Measurements from ENCODE around the gene KRTAP5-9. TPM values are rescaled to one million over a fixed set of nuclear protein-coding genes. Genes with fewer than 3 reads are reported as not detected.

KRTAP5-9 gene
- total and polyA plus RNA-seq, 2 of the 8 experiments (the other 6 are each of a cell fraction or from before 2014, with no cell fraction given) = 0.11 TPM; not detected in 1

GRCh38 chr11:71502026-71502425, 46.2 kb upstream of the KRTAP5-9 start:
- Histone ChIP-seq H3K4me2 (ENCODE audit: insufficient read depth in 1 of 2, low read depth in 2 of 2, low read length in 2 of 2) (no peak overlapping the region), H3K27ac (ENCODE audit: low read depth, low read length) (no peak overlapping the region), H2BK12ac (ENCODE audit: low read depth, low read length) (no peak overlapping the region), H3K79me1 (ENCODE audit: low read depth, low read length) (no peaks in the 10 kb centered on the region), H2BK120ac (replicated peaks; ENCODE audit: low read depth, low read length) (no peak overlapping the region), H3K79me2 (ENCODE audit: control insufficient read depth in 1 of 2, insufficient read depth in 2 of 2, low read length in 2 of 2) (no peaks in the 10 kb centered on the region), H4K20me1 (replicated peaks in 1 of 2; ENCODE audit: control insufficient read depth in 1 of 2, insufficient read depth in 2 of 2, low read length in 2 of 2) (peaks cover 0 to 1% of the 10 kb centered on the region in 2 experiments), H3K56ac (replicated peaks; ENCODE audit: insufficient read length, low read depth, low read length) (no peak overlapping the region), H3K9me3 (ENCODE audit: insufficient read depth in 2 of 2, low read depth in 1 of 2, low read length in 1 of 2) (peaks cover 0 to 3% of the 10 kb centered on the region in 2 experiments; a peak in 1 of 4 replicates), H3K23ac (ENCODE audit: insufficient read length) (no peak overlapping the region), H3K36me3 (ENCODE audit: control insufficient read depth in 2 of 4, insufficient read depth in 4 of 4, low read length in 3 of 4) (peaks cover 3 to 16% (median 6%) of the 10 kb centered on the region in 4 experiments; a peak in 5 of 8 replicates), H4K8ac (ENCODE audit: extremely low read depth, insufficient read depth, low read length) (no peak overlapping the region), H3K4me1 (replicated peaks in 1 of 4; ENCODE audit: control insufficient read depth in 3 of 4, insufficient read depth in 4 of 4, low read length in 3 of 4) (peaks cover 0 to 8% (median 5%) of the 10 kb centered on the region in 4 experiments; a peak in 5 of 7 replicates), H2AFZ (ENCODE audit: low read length) (no peak overlapping the region), H3K9ac (replicated peaks in 1 of 4; ENCODE audit: extremely low read depth in 1 of 4, low read depth in 3 of 4, low read length in 3 of 4) (no peak overlapping the region), H3K18ac (ENCODE audit: extremely low read depth, low read length) (no peak overlapping the region), H2BK15ac (ENCODE audit: low read length) (no peak overlapping the region), H2BK20ac (ENCODE audit: low read length) (no peak overlapping the region), H3K4ac (replicated peaks; ENCODE audit: insufficient read length, low read depth, low read length) (no peak overlapping the region), H4K5ac (ENCODE audit: insufficient read length, low read depth, low read length) (no peak overlapping the region), H3K27me3 (replicated peaks in 1 of 4; ENCODE audit: control insufficient read depth in 3 of 4, extremely low read depth in 1 of 4, insufficient read depth in 3 of 4, low read length in 3 of 4) (no peaks in the 10 kb centered on the region), H4K91ac (replicated peaks; ENCODE audit: insufficient read length, low read length) (no peak overlapping the region), H2BK5ac (ENCODE audit: low read depth, low read length) (no peak overlapping the region), H2AK5ac (ENCODE audit: low read depth, low read length) (no peak overlapping the region), H3K23me2 (ENCODE audit: low read depth, low read length) (no peaks in the 10 kb centered on the region), H3K4me3 (ENCODE audit: extremely low read depth in 1 of 4, insufficient read depth in 2 of 4, low read depth in 3 of 4, low read length in 4 of 4) (no peak overlapping the region), H3K14ac (ENCODE audit: insufficient read length) (no peak overlapping the region)
- DNase-seq (ENCODE audit: low read depth in 1 of 2, low spot score in 2 of 2) (peak in 1 of 2 experiments; percentile 23), FAIRE-seq (no peak)
- 84% methylated on average over 9 of the region's 10 CpGs; no CpG with 5 or more reads in 1 of the 2 experiments for WGBS, 2 experiments (ENCODE audit: extremely low coverage in 1 of 2, insufficient coverage in 1 of 2, insufficient read length in 1 of 2, insufficient replicate concordance in 2 of 2, low coverage in 1 of 2, low lambda C conversion rate in 2 of 2, missing lambda C conversion rate in 1 of 2)
- CTCF ChIA-PET (ENCODE audit: partially characterized antibody) = no interaction called here
- POLR2A ChIA-PET (ENCODE audit: partially characterized antibody) = interaction anchor here (0.7 kb wide), 1 partner anchor 17 kb away, joined by 3 read pairs; no protein-coding TSS in a partner anchor
- TF ChIP-seq TBP (IDR thresholded peaks at IDR 0.05; ENCODE audit: low read depth, low read length) (no peak), CREB1 (IDR thresholded peaks at IDR 0.05) (no peak), TAF7 (optimal IDR thresholded peaks at IDR 0.05; ENCODE audit: borderline replicate concordance, low read depth, low read length) (no peak), EP300 (IDR thresholded peaks at IDR 0.05; ENCODE audit: borderline replicate concordance in 1 of 2, low read depth in 2 of 2, low read length in 2 of 2) (no peak), SUZ12 (IDR thresholded peaks at IDR 0.05; ENCODE audit: low read length) (no peak), BACH1 (IDR thresholded peaks at IDR 0.05; ENCODE audit: low read length) (no peak), EGR1 (IDR thresholded peaks at IDR 0.05; ENCODE audit: borderline replicate concordance, low read depth, low read length) (no peak), ZNF274 (IDR thresholded peaks at IDR 0.05; ENCODE audit: borderline replicate concordance, extremely low read depth, low read length) (no peak), SRF (IDR thresholded peaks at IDR 0.05; ENCODE audit: low read depth, low read length) (no peak), CTCF (IDR thresholded peaks at IDR 0.05; ENCODE audit: control extremely low read depth in 1 of 3, insufficient read depth in 1 of 3, low read depth in 1 of 3, low read length in 3 of 3) (no peak), ASH2L (IDR thresholded peaks at IDR 0.05; ENCODE audit: low read length) (no peak), TCF12 (IDR thresholded peaks at IDR 0.05; ENCODE audit: low read depth, low read length) (no peak)

Measured in H1 (cell line).